MCF 10A (cell line): ENCODE data around the gene CYP27A1. TPM values are rescaled to one million over a fixed set of nuclear protein-coding genes. Genes with fewer than 3 reads are reported as not detected.

Experiments
- BruUV-seq: library from RNA; stranded (reverse); fragments of 400-500 nt; replicated peaks from 2 replicates; lab custom pipeline; 2021; lab: Mats Ljungman, UMichigan
- CTCF ChIA-PET: fragments of 300-600 bp; sonication (Branson Sonifier 250); formaldehyde crosslinking; extraction: SDS; loops from one replicate; lab custom pipeline; 2021; ENCODE audit warnings: antibody characterized with exemption, inconsistent platforms; lab: Yijun Ruan, JAX
- POLR2A ChIA-PET: fragments of 300-600, 350-650 bp; sonication (Branson Sonifier 250); formaldehyde crosslinking; extraction: SDS; loops from one replicate; lab custom pipeline; 2020; ENCODE audit warnings: antibody characterized with exemption, inconsistent platforms; lab: Yijun Ruan, JAX
- DNase-seq: peaks from one replicate; pipeline ENCODE4 v3.0.0-alpha.2; 2018; ENCODE audit not compliant: unreplicated experiment
- H3K27ac Mint-ChIP-seq: one replicate; pipeline ENCODE4 v1.8.0; 2022; ENCODE audit warnings: mild to moderate bottlenecking, low read depth, mixed read lengths; ENCODE audit not compliant: unreplicated experiment
- H3K27me3 Mint-ChIP-seq: one replicate; pipeline ENCODE4 v1.8.0; 2022; ENCODE audit warnings: mixed read lengths; ENCODE audit not compliant: insufficient read depth, unreplicated experiment
- H3K36me3 Mint-ChIP-seq: one replicate; pipeline ENCODE4 v1.8.0; 2022; ENCODE audit warnings: mild to moderate bottlenecking, moderate library complexity, mixed read lengths; ENCODE audit not compliant: insufficient read depth, unreplicated experiment
- H3K4me1 Mint-ChIP-seq: one replicate; pipeline ENCODE4 v1.8.0; 2022; ENCODE audit warnings: mixed read lengths; ENCODE audit not compliant: insufficient read depth, unreplicated experiment
- H3K4me3 Mint-ChIP-seq: one replicate; pipeline ENCODE4 v1.8.0; 2022; ENCODE audit warnings: mild to moderate bottlenecking, moderate library complexity, mixed read lengths; ENCODE audit not compliant: unreplicated experiment
- H3K9me3 Mint-ChIP-seq: one replicate; pipeline ENCODE4 v1.8.0; 2022; ENCODE audit warnings: mixed read lengths; ENCODE audit not compliant: unreplicated experiment
- intact Hi-C: fragments of 100-400 bp; cut with micrococcal nuclease; formaldehyde crosslinking; loops from 2 replicates; pipeline ENCODE4 v1.14.1; 2022
- total RNA-seq: library from RNA; stranded (reverse); gene quantifications from 2 replicates; pipeline ENCODE4 v1.2.3, GENCODE V29; 2022
- TF ChIP-seq, protein P1 (sequence below): fragments of 200-600 bp; IDR thresholded peaks from one replicate; pipeline ENCODE4 v1.8.0; 2022; ENCODE audit warnings: antibody characterized with exemption, mild to moderate bottlenecking; ENCODE audit not compliant: unreplicated experiment

The CYP27A1 gene
- total RNA-seq, 1 experiment from 2014 or later = not detected

GRCh38 chr2:218812861-218813260, 30.9 kb downstream of the CYP27A1 start:
- ChIA-PET CTCF (no interaction called here), POLR2A (interaction anchor here (0.5 to 1.4 kb wide), 3 partner anchors 41 to 102 kb away, joined by 3 read pairs; no protein-coding TSS in a partner anchor)
- no peak for DNase-seq
- TF ChIP-seq, protein P1, sequence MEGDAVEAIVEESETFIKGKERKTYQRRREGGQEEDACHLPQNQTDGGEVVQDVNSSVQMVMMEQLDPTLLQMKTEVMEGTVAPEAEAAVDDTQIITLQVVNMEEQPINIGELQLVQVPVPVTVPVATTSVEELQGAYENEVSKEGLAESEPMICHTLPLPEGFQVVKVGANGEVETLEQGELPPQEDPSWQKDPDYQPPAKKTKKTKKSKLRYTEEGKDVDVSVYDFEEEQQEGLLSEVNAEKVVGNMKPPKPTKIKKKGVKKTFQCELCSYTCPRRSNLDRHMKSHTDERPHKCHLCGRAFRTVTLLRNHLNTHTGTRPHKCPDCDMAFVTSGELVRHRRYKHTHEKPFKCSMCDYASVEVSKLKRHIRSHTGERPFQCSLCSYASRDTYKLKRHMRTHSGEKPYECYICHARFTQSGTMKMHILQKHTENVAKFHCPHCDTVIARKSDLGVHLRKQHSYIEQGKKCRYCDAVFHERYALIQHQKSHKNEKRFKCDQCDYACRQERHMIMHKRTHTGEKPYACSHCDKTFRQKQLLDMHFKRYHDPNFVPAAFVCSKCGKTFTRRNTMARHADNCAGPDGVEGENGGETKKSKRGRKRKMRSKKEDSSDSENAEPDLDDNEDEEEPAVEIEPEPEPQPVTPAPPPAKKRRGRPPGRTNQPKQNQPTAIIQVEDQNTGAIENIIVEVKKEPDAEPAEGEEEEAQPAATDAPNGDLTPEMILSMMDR = no peak
- H3K36me3 Mint-ChIP-seq = no peaks in the 10 kb centered on the region
- no peaks in the 10 kb centered on the region for H3K9me3 Mint-ChIP-seq
- H3K4me3 Mint-ChIP-seq = no peak overlapping the region
- peaks cover 6% of the 10 kb centered on the region for H3K4me1 Mint-ChIP-seq
- peaks cover 19% of the 10 kb centered on the region for H3K27me3 Mint-ChIP-seq
- H3K27ac Mint-ChIP-seq = no peak overlapping the region
- intact Hi-C loops = no loop called here
- BruUV-seq = no TSS peak

DNA sequence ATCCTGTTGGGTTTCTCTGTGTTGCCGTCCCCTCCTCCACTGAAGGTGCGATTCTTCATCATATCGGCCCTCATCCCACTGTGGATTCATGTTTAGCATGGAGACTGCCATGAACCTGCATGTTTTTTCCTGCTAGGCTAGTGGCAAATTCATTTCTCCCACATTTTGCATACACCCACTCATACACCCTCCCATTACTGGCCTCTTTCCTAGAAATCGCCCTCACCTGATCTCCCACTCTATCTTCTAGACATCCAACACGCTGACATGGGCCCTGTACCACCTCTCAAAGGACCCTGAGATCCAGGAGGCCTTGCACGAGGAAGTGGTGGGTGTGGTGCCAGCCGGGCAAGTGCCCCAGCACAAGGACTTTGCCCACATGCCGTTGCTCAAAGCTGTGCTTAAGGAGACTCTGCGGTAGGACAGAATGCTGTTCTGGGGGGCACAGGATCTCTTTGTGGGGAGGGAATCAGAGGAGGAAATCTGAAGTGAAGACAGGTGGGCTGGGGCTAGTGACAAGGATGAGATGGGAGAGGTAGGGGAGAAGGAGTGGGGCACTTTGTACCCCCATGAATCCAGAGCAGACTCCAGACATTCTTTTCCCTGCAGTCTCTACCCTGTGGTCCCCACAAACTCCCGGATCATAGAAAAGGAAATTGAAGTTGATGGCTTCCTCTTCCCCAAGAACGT, 32.0 kb downstream of the CYP27A1 start:
- intact Hi-C loops = no loop called here
- TF ChIP-seq, protein P1 = no peak
- H3K4me1 Mint-ChIP-seq = peaks cover 6% of the 10 kb centered on the region
- ChIA-PET CTCF (interaction anchor here (0.7 to 2.0 kb wide), 2 partner anchors 82 to 103 kb away, joined by 4 to 11 read pairs; partner anchors contain the start of gene TTLL4), POLR2A (interaction anchor here (0.6 to 1.4 kb wide), 2 partner anchors 52 to 103 kb away, joined by 3 read pairs; no protein-coding TSS in a partner anchor)
- H3K9me3 Mint-ChIP-seq = no peaks in the 10 kb centered on the region
- H3K27me3 Mint-ChIP-seq = peaks cover 19% of the 10 kb centered on the region
- H3K27ac Mint-ChIP-seq = no peak overlapping the region
- DNase-seq = no peak
- no peaks in the 10 kb centered on the region for H3K36me3 Mint-ChIP-seq
- BruUV-seq = no TSS peak
- H3K4me3 Mint-ChIP-seq = no peak overlapping the region

GRCh38 chr2:218814540-218815243, 32.7 kb downstream of the CYP27A1 start:
- BruUV-seq = no TSS peak

More at GRCh38 chr2:218814540-218815243, 32.7 kb downstream of the CYP27A1 start:
- Mint-ChIP-seq H3K27me3 (peaks cover 19% of the 10 kb centered on the region), H3K36me3 (no peaks in the 10 kb centered on the region), H3K9me3 (no peaks in the 10 kb centered on the region), H3K4me1 (peaks cover 6% of the 10 kb centered on the region), H3K27ac (no peak overlapping the region), H3K4me3 (no peak overlapping the region)
- intact Hi-C loops = no loop called here
- DNase-seq = no peak
- ChIA-PET CTCF (interaction anchor here (0.7 to 2.0 kb wide), 3 partner anchors 83 to 168 kb away, joined by 3 to 11 read pairs (median 4); partner anchors contain the start of gene TTLL4), POLR2A (interaction anchor here (1.4 kb wide), 1 partner anchor 104 kb away, joined by 3 read pairs; no protein-coding TSS in a partner anchor)
- TF ChIP-seq, protein P1 = no peak
